ENCODE data around the gene CPPED1.

DNA sequence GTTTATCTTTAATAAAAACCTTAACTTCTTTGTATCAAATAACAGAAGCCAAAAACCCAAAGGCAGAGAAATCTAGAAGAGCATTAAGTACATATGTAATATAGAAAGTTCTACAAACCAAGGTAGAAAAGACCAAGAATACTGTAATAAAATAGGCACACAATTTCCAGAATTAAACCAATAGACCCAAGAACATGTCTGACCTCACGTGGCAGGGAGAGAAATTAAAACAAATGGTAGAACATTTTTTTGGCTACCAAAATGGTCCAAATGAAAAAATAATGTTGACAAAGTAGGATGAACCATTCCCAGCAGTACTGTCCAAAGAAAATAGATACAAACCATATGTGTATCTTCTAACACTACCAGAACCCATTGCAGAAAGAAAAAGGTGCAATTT, 183.5 kb downstream of the CPPED1 start:
- TF ChIP-seq, protein P1, sequence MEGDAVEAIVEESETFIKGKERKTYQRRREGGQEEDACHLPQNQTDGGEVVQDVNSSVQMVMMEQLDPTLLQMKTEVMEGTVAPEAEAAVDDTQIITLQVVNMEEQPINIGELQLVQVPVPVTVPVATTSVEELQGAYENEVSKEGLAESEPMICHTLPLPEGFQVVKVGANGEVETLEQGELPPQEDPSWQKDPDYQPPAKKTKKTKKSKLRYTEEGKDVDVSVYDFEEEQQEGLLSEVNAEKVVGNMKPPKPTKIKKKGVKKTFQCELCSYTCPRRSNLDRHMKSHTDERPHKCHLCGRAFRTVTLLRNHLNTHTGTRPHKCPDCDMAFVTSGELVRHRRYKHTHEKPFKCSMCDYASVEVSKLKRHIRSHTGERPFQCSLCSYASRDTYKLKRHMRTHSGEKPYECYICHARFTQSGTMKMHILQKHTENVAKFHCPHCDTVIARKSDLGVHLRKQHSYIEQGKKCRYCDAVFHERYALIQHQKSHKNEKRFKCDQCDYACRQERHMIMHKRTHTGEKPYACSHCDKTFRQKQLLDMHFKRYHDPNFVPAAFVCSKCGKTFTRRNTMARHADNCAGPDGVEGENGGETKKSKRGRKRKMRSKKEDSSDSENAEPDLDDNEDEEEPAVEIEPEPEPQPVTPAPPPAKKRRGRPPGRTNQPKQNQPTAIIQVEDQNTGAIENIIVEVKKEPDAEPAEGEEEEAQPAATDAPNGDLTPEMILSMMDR (IDR thresholded peaks at IDR 0.05): no peak
- TF ChIP-seq POLR2A (IDR thresholded peaks at IDR 0.05): no peak
- no peak for TF ChIP-seq EP300 (IDR thresholded peaks at IDR 0.05)

Measured in gastroesophageal sphincter (tissue), 3 donors.